ENCODE measurements around the gene CDH4. TPM values are rescaled to one million over a fixed set of nuclear protein-coding genes. Genes with fewer than 3 reads are reported as not detected.

Gene CDH4
- total RNA-seq, 4 donors from 2014 or later, result not detected

- H3K4me3 ChIP-seq, result no peak overlapping the region
- peaks cover 0 to 6% (median 0%) of the 10 kb centered on the region in 4 donors for H3K4me1 ChIP-seq
- H3K36me3 ChIP-seq, result no peaks in the 10 kb centered on the region
- no peak for DNase-seq
- no peak overlapping the region for H3K27ac ChIP-seq
- in situ Hi-C loops (cut with MboI; ENCODE audit: low pct_ligation_motif_present in 1 of 4, low pct_unique_long_range_greater_than_20kb in 1 of 4, low sequenced_read_pairs in 3 of 4), result no loop called here
- intact Hi-C loops (cut with DNase I; ENCODE audit: low total_unique reads), result no loop called here
- no peak for TF ChIP-seq EP300 (IDR thresholded peaks at IDR 0.05; ENCODE audit: low read depth)
- no peak for TF ChIP-seq POLR2A (IDR thresholded peaks at IDR 0.05)
- TF ChIP-seq POLR2AphosphoS5 (IDR thresholded peaks at IDR 0.05), result no peak
- TF ChIP-seq CTCF (IDR thresholded peaks at IDR 0.05), result no peak
- 76% methylated on average over 17 of the region's 17 CpGs; no CpG with 5 or more reads in 1 of the 2 donors for WGBS, 2 donors (ENCODE audit: low coverage in 1 of 2)
- H3K9me3 ChIP-seq, result no peaks in the 10 kb centered on the region
- no peaks in the 10 kb centered on the region for H3K27me3 ChIP-seq
Measured at GRCh38 chr20:61297986-61298385, 45.9 kb downstream of the CDH4 start.

GRCh38 chr20:61298661-61299060, 46.6 kb downstream of the CDH4 start:
- Histone ChIP-seq H3K36me3 (no peaks in the 10 kb centered on the region), H3K27me3 (no peaks in the 10 kb centered on the region), H3K4me3 (no peak overlapping the region), H3K9me3 (no peaks in the 10 kb centered on the region), H3K4me1 (peaks cover 0 to 6% (median 0%) of the 10 kb centered on the region in 4 donors), H3K27ac (no peak overlapping the region)
- no peak for DNase-seq
- WGBS, 2 donors (ENCODE audit: low coverage in 1 of 2), result 79 to 84% methylated on average over 6 of the region's 6 CpGs
- in situ Hi-C loops (cut with MboI; ENCODE audit: low pct_ligation_motif_present in 1 of 4, low pct_unique_long_range_greater_than_20kb in 1 of 4, low sequenced_read_pairs in 3 of 4), result no loop called here
- TF ChIP-seq EP300 (IDR thresholded peaks at IDR 0.05; ENCODE audit: low read depth), result no peak
- TF ChIP-seq POLR2AphosphoS5 (IDR thresholded peaks at IDR 0.05), result no peak
- TF ChIP-seq POLR2A (IDR thresholded peaks at IDR 0.05), result no peak
- no peak for TF ChIP-seq CTCF (IDR thresholded peaks at IDR 0.05)
- intact Hi-C loops (cut with DNase I; ENCODE audit: low total_unique reads), result no loop called here

GRCh38 chr20:61299104-61299503, 47.0 kb downstream of the CDH4 start:
- Histone ChIP-seq H3K27me3 (no peaks in the 10 kb centered on the region), H3K4me3 (no peak overlapping the region), H3K36me3 (no peaks in the 10 kb centered on the region), H3K4me1 (peaks cover 0 to 6% (median 0%) of the 10 kb centered on the region in 4 donors), H3K9me3 (no peaks in the 10 kb centered on the region), H3K27ac (no peak overlapping the region)
- intact Hi-C loops (cut with DNase I; ENCODE audit: low total_unique reads), result no loop called here
- 78 to 86% methylated on average over 6 to 11 of the region's 11 CpGs for WGBS, 2 donors (ENCODE audit: low coverage in 1 of 2)
- TF ChIP-seq POLR2A (IDR thresholded peaks at IDR 0.05) (no peak), CTCF (IDR thresholded peaks at IDR 0.05) (no peak), POLR2AphosphoS5 (IDR thresholded peaks at IDR 0.05) (no peak), EP300 (IDR thresholded peaks at IDR 0.05; ENCODE audit: low read depth) (no peak)
- in situ Hi-C loops (cut with MboI; ENCODE audit: low pct_ligation_motif_present in 1 of 4, low pct_unique_long_range_greater_than_20kb in 1 of 4, low sequenced_read_pairs in 3 of 4), result no loop called here
- no peak for DNase-seq

GRCh38 chr20:61299618-61300017, 47.6 kb downstream of the CDH4 start:
- TF ChIP-seq POLR2A (IDR thresholded peaks at IDR 0.05), result no peak
- 15 to 22% methylated on average over 4 to 7 of the region's 7 CpGs for WGBS, 2 donors (ENCODE audit: low coverage in 1 of 2)
- H3K27ac ChIP-seq, result no peak overlapping the region
- in situ Hi-C loops (cut with MboI; ENCODE audit: low pct_ligation_motif_present in 1 of 4, low pct_unique_long_range_greater_than_20kb in 1 of 4, low sequenced_read_pairs in 3 of 4), result no loop called here
- peaks cover 0 to 6% (median 0%) of the 10 kb centered on the region in 4 donors for H3K4me1 ChIP-seq
- no peaks in the 10 kb centered on the region for H3K27me3 ChIP-seq
- intact Hi-C loops (cut with DNase I; ENCODE audit: low total_unique reads), result loop anchor here (10.0 kb wide), 1 partner anchor 55 kb away; no protein-coding TSS in a partner anchor
- H3K9me3 ChIP-seq, result no peaks in the 10 kb centered on the region
- DNase-seq, result no peak
- H3K4me3 ChIP-seq, result no peak overlapping the region
- H3K36me3 ChIP-seq, result no peaks in the 10 kb centered on the region

GRCh38 chr20:61300293-61300692, 48.2 kb downstream of the CDH4 start:
- intact Hi-C loops (cut with DNase I; ENCODE audit: low total_unique reads), result loop anchor here (10.0 kb wide), 1 partner anchor 55 kb away; no protein-coding TSS in a partner anchor
- in situ Hi-C loops (cut with MboI; ENCODE audit: low pct_ligation_motif_present in 1 of 4, low pct_unique_long_range_greater_than_20kb in 1 of 4, low sequenced_read_pairs in 3 of 4), result no loop called here
- peaks cover 0 to 6% (median 0%) of the 10 kb centered on the region in 4 donors for H3K4me1 ChIP-seq
- no peak overlapping the region for H3K4me3 ChIP-seq
- TF ChIP-seq CTCF (IDR thresholded peaks at IDR 0.05) (no peak), EP300 (IDR thresholded peaks at IDR 0.05; ENCODE audit: low read depth) (no peak), POLR2AphosphoS5 (IDR thresholded peaks at IDR 0.05) (no peak)
- no peaks in the 10 kb centered on the region for H3K27me3 ChIP-seq
- 86% methylated on average over 14 of the region's 14 CpGs; no CpG with 5 or more reads in 1 of the 2 donors for WGBS, 2 donors (ENCODE audit: low coverage in 1 of 2)
- H3K9me3 ChIP-seq, result no peaks in the 10 kb centered on the region
- H3K27ac ChIP-seq, result no peak overlapping the region
- no peaks in the 10 kb centered on the region for H3K36me3 ChIP-seq
- DNase-seq, result no peak
